GDM1 (cell line): ENCODE results near the gene SYNE1.
A peak's percentile ranks its signal among the peaks of the same experiment; 100 is the strongest.

Experiments used
- DNase-seq: peaks from one replicate; lab custom pipeline; 2025; lab: John Stamatoyannopoulos, UW

The SYNE1 gene

DNA sequence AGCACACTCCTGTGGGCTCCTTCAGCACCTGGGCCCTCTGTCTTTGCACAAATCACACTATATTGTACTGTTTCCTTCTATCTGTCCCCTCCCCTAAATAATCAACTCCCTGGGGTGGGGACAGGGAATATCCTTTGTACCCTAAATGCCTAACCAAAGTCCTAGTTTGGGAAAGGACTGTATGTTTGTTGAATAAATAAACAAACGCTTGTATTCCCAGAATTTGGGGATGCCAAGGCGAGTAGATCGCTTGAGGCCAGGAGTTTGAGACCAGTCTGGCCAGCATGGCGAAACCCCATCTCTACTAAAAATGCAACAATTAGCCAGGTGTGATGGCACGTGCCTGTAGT, 322.7 kb downstream of the SYNE1 start:
- DNase-seq = no peak

- no peak for DNase-seq
Observed at GRCh38 chr6:152313542-152314482, 323.4 kb downstream of the SYNE1 start.

- DNase-seq = no peak
Observed at GRCh38 chr6:152312434-152312833, 324.7 kb downstream of the SYNE1 start.

DNA sequence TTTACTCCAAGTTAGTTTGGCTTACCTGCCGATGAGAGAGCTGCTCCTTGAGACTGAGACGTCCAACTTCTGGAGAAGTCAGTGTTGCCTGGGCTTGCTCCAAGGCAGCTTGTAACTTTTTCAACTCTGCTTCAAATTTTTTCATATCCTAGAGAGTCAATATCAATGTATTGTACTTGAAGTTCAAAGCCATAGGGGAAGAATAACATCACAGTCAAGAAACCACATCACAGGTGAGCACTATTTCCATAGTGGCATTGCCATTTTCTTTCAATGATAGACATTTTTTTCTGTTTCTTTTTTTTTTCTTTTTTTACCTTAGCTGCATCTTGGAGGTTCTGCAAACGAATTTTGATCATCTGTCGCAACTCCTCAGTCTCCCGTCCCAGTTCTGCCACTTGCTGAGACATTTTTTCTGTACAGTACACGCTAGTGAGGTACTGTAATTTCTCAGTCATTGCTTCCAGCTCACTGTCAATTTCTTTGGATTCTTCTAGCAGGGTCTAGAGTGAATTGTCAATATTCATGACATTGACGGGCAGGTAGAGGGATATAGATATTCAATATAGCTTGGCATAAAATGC, 326.7 kb downstream of the SYNE1 start:
- no peak for DNase-seq

GRCh38 chr6:152309648-152310047, 327.5 kb downstream of the SYNE1 start:
- peak; percentile 44 for DNase-seq

- no peak for DNase-seq
Observed at GRCh38 chr6:152309006-152309405, 328.2 kb downstream of the SYNE1 start.

- no peak for DNase-seq
Observed at GRCh38 chr6:152308306-152308705, 328.9 kb downstream of the SYNE1 start.

- DNase-seq = no peak
Observed at GRCh38 chr6:152305672-152306071, 331.5 kb downstream of the SYNE1 start.

DNA sequence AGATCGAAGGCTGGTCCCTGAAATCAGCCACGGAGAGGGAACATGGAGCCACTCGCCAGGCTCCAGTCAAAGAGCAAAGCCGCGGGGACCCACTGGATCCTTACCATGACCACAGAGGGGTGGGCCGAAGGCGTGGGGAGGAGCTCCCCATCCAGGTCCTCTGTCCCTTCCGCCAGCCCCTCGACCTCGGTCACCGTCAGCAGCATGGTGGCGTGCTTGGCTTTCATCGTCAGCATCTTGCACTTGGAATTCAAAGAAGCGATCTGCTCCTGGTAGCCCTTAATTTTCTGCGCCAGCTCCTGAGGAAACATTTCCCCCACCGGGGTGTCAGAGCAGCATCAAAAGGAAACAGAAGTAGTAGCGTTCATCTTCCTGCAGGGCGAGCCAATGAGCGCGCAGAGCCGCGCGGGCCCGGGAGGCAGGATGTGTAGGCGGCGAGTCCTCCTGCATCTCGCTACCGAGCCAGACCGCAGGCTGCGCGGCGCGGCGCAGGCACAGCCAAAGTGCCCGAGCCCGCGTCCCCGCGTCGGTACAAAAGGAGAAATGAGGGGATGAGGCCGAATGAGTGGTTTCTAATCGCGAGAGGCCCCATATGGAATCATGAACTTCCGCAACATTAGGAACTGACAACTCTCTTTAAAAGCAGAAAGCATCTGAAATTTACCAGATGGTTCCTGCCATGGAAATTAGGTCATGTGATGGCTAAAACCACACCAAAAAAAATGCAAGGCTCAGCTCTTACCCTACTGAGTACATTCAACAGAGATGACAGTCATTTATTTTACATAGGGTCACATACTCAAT, 335.2 kb downstream of the SYNE1 start:
- peak; percentile 90 for DNase-seq

- no peak for DNase-seq
Observed at GRCh38 chr6:152301021-152301764, 336.0 kb downstream of the SYNE1 start.

- DNase-seq = no peak
Observed at GRCh38 chr6:152300517-152300916, 336.6 kb downstream of the SYNE1 start.

GRCh38 chr6:152298848-152299735, 338.1 kb downstream of the SYNE1 start:
- no peak for DNase-seq

DNA sequence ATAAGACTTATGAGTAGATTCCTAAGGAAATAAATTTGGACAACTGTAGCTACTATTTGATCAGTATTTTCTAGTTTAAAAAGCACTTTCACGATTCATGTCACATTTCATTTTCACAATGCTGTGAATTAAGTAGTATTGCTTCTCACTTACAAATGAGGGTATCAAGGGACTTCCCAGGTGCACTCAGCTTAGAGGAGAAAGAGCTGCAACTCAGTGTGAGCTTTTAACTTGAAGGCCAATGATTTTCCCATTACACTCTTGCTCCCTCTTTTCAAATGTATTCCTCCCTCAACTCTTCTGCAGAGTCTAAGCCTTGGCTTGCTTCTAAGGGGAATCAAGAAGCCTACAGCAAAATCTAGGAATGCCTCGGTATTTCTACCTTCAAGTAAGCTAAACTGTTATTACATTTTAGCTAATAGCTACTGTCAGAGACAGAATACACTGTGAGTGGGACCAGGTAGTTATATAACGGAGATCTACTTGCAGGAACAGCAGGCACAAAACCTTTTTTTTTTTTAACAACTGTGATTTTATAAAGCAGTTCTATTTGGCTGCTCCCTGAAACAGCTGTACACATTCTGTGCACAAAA, 339.0 kb downstream of the SYNE1 start:
- no peak for DNase-seq

DNA sequence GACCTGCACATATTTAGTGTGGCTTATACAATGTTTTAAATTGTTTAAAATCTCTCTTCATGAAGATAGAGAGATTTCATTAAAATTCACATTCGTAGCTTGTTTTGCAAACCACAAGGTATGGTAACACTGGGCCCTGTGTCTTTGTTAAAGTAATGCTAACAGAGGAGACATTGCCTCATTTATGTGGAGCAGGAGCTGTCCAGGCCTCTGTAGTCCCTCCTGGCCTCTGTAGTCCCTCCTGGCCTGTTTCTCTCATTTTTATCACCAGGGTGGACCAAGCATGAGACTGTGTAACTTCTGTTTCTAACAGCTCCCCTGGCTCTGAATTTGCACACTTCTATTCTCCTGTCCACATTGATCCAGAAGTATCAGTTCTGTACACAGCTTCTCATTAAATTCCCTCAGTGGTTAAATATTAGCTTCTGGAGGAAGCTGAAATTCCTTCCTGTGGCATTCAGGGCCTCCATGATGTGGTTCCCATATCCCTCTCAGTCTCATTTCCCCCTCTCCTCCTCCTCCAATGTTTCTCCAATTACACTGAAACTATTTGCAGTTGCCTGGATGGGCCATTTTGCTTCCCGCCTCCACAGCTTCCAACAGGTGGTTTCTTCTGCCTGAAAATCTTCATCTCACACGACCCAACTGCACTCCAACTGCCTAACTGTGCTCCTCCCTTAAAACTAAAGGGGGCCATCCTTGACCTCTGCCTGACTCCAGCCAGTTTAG, 340.4 kb downstream of the SYNE1 start:
- DNase-seq = no peak

DNA sequence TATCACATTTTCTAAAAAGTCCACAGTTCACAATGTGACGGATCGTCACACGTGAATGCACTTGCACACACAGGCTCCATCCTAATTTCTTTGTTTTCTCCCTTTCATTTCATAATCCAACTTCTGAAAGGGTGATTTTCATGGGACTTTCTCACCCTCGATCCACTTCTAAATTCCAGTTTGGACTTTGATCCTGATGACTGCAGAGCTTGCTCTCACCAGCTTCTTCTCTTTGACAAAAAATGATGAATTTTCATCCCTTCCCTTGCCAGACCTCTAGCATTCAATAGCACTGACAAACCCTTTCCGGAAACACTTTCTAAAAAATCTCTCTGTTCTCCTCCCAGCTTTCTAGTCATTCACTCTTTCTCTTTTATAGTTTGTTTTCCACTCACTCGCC, 341.2 kb downstream of the SYNE1 start:
- no peak for DNase-seq

- DNase-seq = no peak
Observed at GRCh38 chr6:152295346-152295745, 341.8 kb downstream of the SYNE1 start.

GRCh38 chr6:152293404-152293803, 343.8 kb downstream of the SYNE1 start:
- DNase-seq = no peak

DNA sequence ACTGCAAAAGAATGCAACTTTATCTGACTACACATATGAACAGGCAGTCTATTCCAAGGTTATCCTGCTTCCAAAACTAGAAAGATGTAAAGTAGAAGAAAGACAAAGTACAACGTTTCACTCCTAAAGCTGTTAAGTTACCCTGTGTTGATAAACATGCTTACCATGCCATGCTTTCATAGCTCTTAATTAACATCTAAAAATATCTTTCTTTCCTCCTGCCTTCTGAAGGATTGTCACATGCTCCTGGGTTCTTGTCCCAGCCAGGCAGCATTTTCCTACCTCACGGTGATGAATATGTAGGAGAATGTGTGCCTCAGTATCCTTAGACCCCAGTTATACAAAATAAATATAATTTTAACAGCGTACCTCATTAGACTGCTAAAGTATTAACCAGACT, 344.6 kb downstream of the SYNE1 start:
- no peak for DNase-seq

GRCh38 chr6:152290693-152291092, 346.5 kb downstream of the SYNE1 start:
- DNase-seq = no peak

DNA sequence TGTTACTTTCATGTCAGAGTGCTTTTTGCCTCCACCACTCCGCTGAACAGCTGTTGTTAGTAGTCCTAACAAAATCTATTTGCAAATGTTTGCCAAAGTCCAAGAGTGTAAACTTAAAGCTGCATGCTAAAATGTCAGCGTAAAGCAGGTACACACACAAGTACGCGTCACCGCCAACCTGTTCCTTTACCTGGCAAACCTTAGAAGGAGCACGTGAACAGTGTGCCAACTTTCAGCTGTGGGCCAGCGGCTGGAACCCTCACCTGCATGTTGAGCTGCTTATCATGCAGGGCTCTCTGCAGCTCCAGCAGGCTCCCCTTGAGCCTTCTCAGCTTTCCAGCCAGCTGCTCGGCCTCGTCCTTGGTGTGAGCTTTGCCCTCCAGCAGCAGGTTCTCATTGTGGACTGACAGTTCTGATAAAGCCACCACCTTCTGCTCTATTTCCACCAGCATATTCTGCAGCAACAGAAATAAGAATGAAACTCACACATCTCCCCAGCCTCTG, 359.3 kb downstream of the SYNE1 start:
- DNase-seq = no peak
